ENCODE data around the gene RAD51B. TPM values are rescaled to one million over a fixed set of nuclear protein-coding genes. Genes with fewer than 3 reads are reported as not detected.

Gene RAD51B
- total RNA-seq, 1 experiment from 2014 or later = 7.2 TPM

GRCh38 chr14:68730811-68731425 is 911.3 kb downstream of the RAD51B start:
- Histone ChIP-seq H3K27me3 (no peaks in the 10 kb centered on the region), H3K9me3 (no peaks in the 10 kb centered on the region), H3K4me3 (no peak overlapping the region), H3K36me3 (no peaks in the 10 kb centered on the region)
- no peak for DNase-seq

DNA sequence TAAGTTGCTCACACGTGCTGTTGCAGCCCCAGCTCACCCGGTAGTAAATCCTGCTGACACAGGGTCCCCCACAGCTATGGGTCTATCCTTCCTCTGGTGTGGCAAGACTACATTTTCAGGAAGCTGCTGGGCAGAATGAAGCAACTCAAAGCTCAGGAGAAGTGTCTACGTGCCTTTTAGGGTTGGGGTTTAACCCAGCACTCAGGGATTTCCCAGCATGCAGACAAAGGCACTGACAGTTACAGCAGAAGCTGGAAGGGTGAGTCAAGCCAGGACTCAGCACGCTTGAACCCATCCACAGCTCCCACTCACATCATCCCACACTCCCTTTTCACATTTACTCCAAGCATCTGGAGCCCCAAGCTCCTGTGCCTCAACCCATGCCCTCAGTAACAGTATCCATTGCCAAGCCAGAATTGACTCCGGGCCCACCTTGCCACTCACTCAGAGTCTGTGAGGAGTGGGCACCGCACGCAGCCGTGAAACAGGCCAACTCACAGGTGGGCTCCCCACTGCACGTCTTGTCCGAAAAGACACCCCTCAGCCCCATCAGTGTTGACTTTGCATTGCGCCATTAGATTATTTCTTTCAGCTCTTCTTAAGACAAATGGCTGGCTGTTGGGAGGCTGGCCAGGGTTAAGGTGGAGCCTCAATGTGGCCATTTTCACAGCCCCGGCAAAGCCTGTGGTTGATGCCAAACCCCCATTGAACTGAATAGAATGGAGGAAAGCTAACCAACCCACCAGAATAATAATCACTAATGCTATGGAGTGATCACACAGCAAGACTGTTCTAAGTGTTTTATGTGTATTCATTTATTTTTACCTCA is 913.7 kb downstream of the RAD51B start:
- Histone ChIP-seq H3K36me3 (no peaks in the 10 kb centered on the region), H3K9me3 (no peaks in the 10 kb centered on the region), H3K27me3 (no peaks in the 10 kb centered on the region), H3K4me3 (no peak overlapping the region)
- no peak for DNase-seq

- H3K36me3 ChIP-seq = no peaks in the 10 kb centered on the region
- no peaks in the 10 kb centered on the region for H3K9me3 ChIP-seq
- no peak for DNase-seq
- H3K4me3 ChIP-seq = no peak overlapping the region
- H3K27me3 ChIP-seq = no peaks in the 10 kb centered on the region
Observed at GRCh38 chr14:68734231-68734732, 914.7 kb downstream of the RAD51B start.

DNA sequence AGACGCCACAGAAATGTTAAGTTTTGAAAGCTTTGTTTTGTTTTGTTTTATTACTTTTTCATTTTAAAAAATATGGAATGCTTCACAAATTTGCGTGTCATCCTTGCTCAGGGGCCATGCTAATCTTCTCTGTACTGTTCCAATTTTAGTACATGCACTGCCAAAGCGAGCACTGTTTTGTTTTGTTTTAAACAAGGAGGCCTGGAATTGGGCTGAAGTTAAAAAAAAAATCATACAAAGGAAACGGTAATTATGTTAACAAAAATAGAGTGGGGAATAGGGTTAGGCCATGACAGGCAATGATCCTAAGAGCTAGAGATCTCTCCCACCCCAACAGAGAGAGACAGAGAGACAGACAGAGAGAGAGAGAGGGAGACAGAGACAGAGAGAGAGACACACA is 916.3 kb downstream of the RAD51B start:
- no peaks in the 10 kb centered on the region for H3K9me3 ChIP-seq
- H3K36me3 ChIP-seq = no peaks in the 10 kb centered on the region
- no peak overlapping the region for H3K4me3 ChIP-seq
- DNase-seq = no peak
- H3K27me3 ChIP-seq = no peaks in the 10 kb centered on the region

GRCh38 chr14:68736471-68736871 is 916.9 kb downstream of the RAD51B start:
- no peak for DNase-seq
- Histone ChIP-seq H3K27me3 (no peaks in the 10 kb centered on the region), H3K9me3 (no peaks in the 10 kb centered on the region), H3K4me3 (no peak overlapping the region), H3K36me3 (no peaks in the 10 kb centered on the region)

DNA sequence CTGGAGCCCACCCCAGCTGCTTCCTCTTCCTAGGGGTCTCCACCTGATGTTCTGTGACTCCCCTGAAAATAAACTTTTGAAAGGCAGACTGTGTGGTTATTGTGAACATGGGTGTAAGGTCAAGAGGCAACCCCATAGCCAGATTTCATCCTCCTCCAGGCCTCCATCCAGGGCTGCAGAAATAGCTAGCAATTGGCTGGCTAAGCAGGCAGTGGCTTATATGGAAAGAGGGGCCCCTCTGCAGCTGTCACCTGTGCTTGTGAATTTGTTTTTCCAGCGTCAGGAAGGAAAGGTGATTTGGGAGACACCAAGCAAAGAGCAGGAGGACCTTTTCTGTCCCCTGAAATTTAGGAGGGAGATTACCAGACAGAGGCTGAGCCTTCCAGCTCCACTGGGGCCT is 917.5 kb downstream of the RAD51B start:
- H3K4me3 ChIP-seq = no peak overlapping the region
- H3K27me3 ChIP-seq = no peaks in the 10 kb centered on the region
- no peak for DNase-seq
- no peaks in the 10 kb centered on the region for H3K9me3 ChIP-seq
- no peaks in the 10 kb centered on the region for H3K36me3 ChIP-seq

GRCh38 chr14:68738559-68738958 is 919.0 kb downstream of the RAD51B start:
- DNase-seq = no peak
- H3K36me3 ChIP-seq = no peaks in the 10 kb centered on the region
- H3K9me3 ChIP-seq = no peaks in the 10 kb centered on the region
- H3K4me3 ChIP-seq = no peak overlapping the region
- H3K27me3 ChIP-seq = no peaks in the 10 kb centered on the region

GRCh38 chr14:68739701-68740100 is 920.1 kb downstream of the RAD51B start:
- DNase-seq = no peak
- Histone ChIP-seq H3K9me3 (no peaks in the 10 kb centered on the region), H3K4me3 (no peak overlapping the region), H3K36me3 (no peaks in the 10 kb centered on the region), H3K27me3 (no peaks in the 10 kb centered on the region)

DNA sequence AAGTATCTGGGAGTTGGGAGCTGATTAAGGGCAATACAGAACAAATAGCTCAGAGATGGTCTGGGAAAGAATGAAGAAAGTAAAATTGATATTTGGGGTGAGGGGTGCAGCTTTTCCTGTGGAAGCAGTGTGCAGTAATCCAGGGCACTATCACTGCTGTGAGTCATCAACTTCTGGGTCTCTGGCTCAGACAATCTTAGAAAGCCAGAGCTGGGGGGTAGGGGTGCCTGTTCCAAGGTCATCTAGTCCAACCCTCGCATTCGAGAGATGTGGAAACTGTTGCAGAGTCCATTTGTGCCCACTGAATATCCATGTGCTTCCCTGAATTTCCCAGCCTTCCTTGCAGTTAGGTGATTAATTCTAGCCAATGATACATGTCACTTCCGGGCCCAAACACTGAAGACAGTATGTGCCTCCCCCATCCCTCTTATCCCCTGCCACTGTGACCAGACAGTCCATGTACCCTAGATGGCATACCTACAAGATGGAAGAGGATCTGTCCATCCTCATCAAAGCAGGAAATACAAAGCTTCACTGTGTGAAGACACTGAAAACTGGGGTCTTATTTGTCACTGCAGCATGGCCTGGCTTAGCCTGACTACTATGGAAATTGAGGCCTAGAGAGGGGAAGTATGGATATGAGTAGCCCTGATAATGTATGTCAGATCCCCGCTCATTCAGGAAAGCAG is 921.4 kb downstream of the RAD51B start:
- no peak for DNase-seq
- H3K4me3 ChIP-seq = no peak overlapping the region
- H3K27me3 ChIP-seq = no peaks in the 10 kb centered on the region
- H3K36me3 ChIP-seq = no peaks in the 10 kb centered on the region
- no peaks in the 10 kb centered on the region for H3K9me3 ChIP-seq

DNA sequence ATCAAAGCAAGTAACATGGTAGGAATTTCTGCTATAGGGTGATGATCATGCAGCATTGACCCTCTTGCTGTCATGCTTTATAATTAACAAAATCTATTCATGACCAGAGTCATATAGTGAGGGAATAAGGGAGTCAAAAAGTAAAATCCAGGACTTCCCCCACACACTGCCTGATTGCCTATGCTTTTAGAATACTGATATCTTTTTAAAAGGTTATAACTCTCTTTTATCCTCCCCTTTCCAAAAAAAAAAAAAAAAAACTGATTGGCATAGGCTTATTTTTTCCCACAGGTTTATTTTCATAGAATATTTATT is 921.9 kb downstream of the RAD51B start:
- no peak for DNase-seq
- H3K27me3 ChIP-seq = no peaks in the 10 kb centered on the region
- no peaks in the 10 kb centered on the region for H3K9me3 ChIP-seq
- H3K36me3 ChIP-seq = no peaks in the 10 kb centered on the region
- no peak overlapping the region for H3K4me3 ChIP-seq

- Histone ChIP-seq H3K27me3 (no peaks in the 10 kb centered on the region), H3K9me3 (no peaks in the 10 kb centered on the region), H3K4me3 (no peak overlapping the region), H3K36me3 (no peaks in the 10 kb centered on the region)
- no peak for DNase-seq
Observed at GRCh38 chr14:68741839-68742470, 922.4 kb downstream of the RAD51B start.

DNA sequence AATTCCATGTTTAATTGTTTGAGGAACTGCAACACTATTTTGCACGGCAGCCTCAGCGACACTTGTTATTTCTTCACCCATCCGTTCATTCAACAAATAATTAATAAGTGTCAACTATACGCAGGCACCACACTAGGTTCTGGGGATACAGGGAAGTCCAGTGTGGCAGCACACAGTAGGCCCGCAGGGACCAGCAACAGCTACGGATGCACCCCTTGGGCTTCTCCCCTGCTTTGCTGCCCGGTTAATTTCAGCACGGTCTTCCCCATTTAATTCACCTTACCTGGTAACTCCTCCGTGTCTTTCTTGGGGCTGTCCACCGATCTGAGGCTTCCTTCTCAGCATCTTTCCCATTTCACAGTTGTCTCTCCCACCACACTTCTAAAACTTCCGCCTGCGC is 925.0 kb downstream of the RAD51B start:
- no peaks in the 10 kb centered on the region for H3K36me3 ChIP-seq
- DNase-seq = no peak
- H3K27me3 ChIP-seq = no peaks in the 10 kb centered on the region
- H3K9me3 ChIP-seq = no peaks in the 10 kb centered on the region
- no peak overlapping the region for H3K4me3 ChIP-seq

DNA sequence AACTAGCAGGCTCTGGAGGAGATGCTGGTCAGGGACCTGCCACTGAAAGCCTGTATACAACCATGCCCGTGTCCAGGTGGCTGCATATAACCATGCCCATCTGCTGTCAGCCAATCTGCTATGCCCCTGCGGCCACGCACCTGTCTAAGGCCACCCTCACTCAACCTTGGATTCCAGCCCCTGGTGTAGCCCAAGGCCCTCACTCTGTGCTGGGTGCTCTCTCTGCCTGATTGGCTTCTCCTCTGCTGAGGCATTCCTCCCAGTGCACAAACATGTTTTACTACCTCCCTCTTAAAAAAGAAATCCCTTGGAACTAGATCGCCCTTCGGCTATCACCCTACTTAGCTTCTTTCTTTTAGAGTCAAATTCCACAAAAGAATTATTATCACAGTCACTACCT is 927.8 kb downstream of the RAD51B start:
- Histone ChIP-seq H3K9me3 (no peaks in the 10 kb centered on the region), H3K4me3 (no peak overlapping the region), H3K27me3 (no peaks in the 10 kb centered on the region), H3K36me3 (no peaks in the 10 kb centered on the region)
- DNase-seq = no peak

DNA sequence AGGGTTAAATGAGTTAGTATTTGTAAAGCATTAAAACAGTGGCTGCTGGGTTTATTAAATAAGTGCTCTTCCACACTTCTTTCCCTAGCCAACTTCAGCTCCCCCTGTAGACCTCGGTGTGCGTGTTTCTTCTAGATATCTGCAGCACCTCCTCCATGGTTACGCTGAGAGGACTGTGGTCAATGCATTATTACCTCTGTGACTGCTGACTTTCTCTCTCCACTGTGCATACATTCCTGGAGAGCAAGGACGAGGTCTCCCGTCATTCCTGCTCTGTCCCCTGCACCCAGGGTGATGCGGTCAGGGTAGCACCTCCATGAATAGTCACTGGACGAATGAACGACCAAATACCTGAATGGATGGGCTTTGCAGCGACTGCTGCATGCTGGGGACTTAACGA is 928.7 kb downstream of the RAD51B start:
- H3K27me3 ChIP-seq = no peaks in the 10 kb centered on the region
- H3K36me3 ChIP-seq = no peaks in the 10 kb centered on the region
- H3K4me3 ChIP-seq = no peak overlapping the region
- no peak for DNase-seq
- H3K9me3 ChIP-seq = no peaks in the 10 kb centered on the region

DNA sequence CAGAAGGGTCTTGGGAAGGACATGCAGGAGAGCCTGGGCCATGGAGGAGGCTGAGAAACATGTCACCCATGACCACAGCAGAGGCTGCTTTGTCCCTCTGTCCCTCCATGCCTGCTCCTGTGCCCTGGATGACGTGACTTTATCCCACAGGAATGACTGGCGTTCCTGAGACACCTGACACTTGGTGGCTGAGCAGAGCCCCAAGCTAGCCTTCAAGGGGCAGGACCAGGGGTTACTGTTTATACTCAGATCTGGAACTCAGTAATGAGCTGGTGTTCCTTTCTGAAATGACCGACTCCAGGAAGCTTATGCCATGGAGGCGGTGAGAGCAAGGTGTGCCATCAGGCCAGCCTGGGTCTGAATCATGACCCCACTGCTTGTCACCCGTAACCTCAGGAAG is 929.1 kb downstream of the RAD51B start:
- no peak for DNase-seq
- Histone ChIP-seq H3K36me3 (no peaks in the 10 kb centered on the region), H3K4me3 (no peak overlapping the region), H3K9me3 (no peaks in the 10 kb centered on the region), H3K27me3 (no peaks in the 10 kb centered on the region)

DNA sequence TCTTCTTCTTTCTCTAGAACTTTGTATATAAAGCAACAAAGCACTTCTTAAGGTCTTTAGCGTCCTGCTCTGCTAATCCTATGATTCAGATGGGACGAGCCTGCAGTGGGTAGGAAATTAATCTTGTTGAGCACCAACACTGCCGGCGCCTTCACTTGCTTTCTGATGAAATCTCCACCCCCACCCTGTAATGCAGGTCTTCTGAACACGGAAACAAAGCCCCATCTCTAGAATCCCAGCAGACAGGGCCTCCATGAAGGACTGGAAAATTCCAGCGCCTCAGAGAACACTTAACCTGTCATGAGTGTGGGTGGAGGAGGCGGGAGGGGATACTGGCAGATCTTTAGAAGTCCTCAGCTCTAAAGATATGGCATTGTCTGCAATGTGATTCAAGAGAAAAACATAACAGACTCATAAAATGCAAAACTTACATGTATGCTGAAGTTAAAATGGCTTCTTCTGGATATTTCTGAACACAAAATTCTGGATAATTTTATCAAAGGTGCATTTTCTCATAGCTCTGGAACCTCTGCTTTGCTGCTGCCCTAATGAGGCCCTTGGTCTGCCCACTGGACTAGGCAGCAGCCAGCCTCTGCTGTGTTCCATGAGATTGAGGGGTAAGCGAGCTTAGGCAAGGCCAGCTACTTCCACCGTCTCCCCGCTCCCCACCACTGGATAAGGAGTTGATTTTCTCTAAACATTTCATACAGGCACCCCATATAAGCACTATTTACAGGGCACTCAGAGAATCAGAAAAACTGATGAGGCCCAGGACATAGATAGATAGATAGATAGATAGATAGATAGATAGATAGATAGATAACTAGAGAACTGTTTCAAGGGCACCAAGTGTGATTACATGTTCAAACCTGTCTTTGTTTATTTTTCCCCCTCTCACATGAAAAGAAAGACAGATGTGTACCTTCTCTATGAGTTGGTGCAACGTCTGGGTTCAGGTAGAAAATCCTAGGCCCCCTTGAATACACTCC is 930.2 kb downstream of the RAD51B start:
- DNase-seq = no peak
- Histone ChIP-seq H3K36me3 (no peaks in the 10 kb centered on the region), H3K27me3 (no peaks in the 10 kb centered on the region), H3K9me3 (no peaks in the 10 kb centered on the region), H3K4me3 (no peak overlapping the region)

All from MG63 (cell line).